Sigmoid colon (tissue), 4 donors: Measurements from ENCODE around the gene UNC119.

Experiments used
- EP300 ChIP-seq, 4 donors: sonication (generic); formaldehyde crosslinking; IDR thresholded peaks; one replicate each; pipeline ENCODE4 v1.6.1; 2017; ENCODE audit warnings: antibody characterized with exemption in 4 of 4
- POLR2A ChIP-seq, 2 donors: fragments of 450-650 bp; IDR thresholded peaks; one replicate each; pipeline ENCODE4 v1.6.1; 2016; ENCODE audit warnings: antibody characterized with exemption in 2 of 2, mild to moderate bottlenecking in 2 of 2, moderate library complexity in 2 of 2
- POLR2AphosphoS5 ChIP-seq, 4 donors: sonication (generic); formaldehyde crosslinking; IDR thresholded peaks; one replicate each; pipeline ENCODE4 v1.6.1; 2017; ENCODE audit warnings: antibody characterized with exemption in 4 of 4

DNA sequence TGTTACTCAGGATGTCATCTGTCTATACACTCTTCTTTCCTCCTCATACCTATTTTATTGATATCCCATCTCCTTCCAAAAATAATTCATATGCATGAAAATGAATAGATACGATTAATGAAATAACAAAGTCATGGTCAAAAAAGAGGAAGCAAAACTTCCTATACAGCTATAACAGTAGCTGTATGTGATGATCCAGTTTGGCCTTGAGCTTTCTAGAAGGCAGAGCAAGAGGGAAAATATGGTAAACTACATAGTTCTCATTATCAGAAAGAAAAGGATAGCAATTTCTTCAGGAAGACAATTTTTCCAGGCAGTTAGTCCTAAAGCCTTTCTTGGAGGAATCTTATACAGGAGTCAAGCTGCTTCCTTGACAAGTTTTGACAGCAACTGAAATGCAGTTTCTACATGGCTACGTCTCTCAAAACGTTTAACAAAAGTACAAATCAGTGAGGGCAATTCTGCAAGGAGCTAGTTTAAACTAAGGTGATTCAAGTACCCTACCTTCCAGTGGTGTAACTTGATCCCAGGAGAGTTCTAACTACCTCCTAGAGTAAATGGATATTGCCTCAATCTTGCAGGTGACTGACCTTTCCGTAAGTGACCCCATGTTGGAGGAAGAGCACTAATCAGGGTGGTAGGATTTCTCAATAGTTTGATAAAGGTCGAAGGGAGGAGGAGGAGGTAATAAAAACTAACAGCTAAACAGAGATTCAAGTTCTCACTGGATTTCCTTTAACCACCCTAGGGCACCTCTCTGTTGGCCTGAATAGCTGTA is 45.4 kb upstream of the UNC119 start:
- TF ChIP-seq EP300 (IDR thresholded peaks at IDR 0.05) (no peak), POLR2AphosphoS5 (IDR thresholded peaks at IDR 0.05) (no peak), POLR2A (IDR thresholded peaks at IDR 0.05) (no peak)
